Measurements from ENCODE around the gene RLN3. TPM values are rescaled to one million over a fixed set of nuclear protein-coding genes. Genes with fewer than 3 reads are reported as not detected.
A peak's percentile ranks its signal among the peaks of the same experiment; 100 is the strongest.

The RLN3 gene
- total and polyA plus RNA-seq, 9 of the 15 experiments (the other 6 are each of a cell fraction or from before 2014, with no cell fraction given), result 0.31 to 1.2 (median 0.71) TPM; not detected in 6

DNA sequence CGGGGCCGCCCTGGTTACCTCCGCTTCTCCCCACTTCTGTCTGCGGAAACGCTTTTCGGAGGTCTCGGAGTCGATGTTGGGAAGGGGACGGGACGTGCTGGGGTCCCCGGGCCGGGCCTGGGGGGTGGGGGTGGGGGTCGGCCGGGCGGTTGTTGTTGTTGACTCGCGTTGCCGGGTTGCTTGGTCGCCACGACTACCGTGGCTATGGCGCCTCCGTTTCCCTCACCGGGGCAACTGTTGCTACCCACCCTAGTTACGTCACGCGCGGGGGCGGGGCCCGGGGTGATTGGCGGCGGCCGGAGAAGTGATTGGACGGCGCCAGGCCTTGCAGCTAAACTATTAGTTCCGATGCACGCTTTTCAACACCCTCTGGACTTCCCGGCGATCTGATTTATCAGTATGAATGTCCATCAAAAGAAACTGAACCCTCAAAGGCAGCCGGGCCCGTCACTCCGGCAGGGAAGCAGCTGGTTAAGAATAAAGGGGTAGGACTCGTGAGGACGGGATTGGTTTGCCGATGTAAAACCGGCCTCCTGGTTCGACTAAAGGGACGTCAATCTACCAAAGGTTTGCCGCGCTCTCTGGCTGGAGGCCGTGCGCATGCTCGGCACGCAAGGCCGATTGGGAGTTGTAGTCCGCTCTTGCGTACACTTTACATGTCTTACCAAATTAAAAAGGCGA lies 21.7 kb upstream of the RLN3 start, which contains the start of gene RFX1 (continued):
- 0 out of 2 replicates have a peak, but pooled peaks have one; percentile 10 for TF ChIP-seq PHF8 (IDR thresholded peaks at IDR 0.05; ENCODE audit: borderline replicate concordance, low read length)
- TF ChIP-seq NCOR1 (IDR thresholded peaks at IDR 0.05), result no peak
- no peak for TF ChIP-seq SMAD3 (CRISPR knock-in tag; conservative IDR thresholded peaks at IDR 0.05)
- TF ChIP-seq NFRKB (IDR thresholded peaks at IDR 0.05; ENCODE audit: low read depth), result peak; percentile 70; the same call in 1 of the 2 replicates
- no peak for TF ChIP-seq BRD9 (IDR thresholded peaks at IDR 0.05; ENCODE audit: low read depth, partially characterized antibody)
- TF ChIP-seq, protein P1, sequence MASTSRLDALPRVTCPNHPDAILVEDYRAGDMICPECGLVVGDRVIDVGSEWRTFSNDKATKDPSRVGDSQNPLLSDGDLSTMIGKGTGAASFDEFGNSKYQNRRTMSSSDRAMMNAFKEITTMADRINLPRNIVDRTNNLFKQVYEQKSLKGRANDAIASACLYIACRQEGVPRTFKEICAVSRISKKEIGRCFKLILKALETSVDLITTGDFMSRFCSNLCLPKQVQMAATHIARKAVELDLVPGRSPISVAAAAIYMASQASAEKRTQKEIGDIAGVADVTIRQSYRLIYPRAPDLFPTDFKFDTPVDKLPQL (IDR thresholded peaks at IDR 0.05; ENCODE audit: extremely low read depth, insufficient read length), result no peak
- TF ChIP-seq, protein P2, sequence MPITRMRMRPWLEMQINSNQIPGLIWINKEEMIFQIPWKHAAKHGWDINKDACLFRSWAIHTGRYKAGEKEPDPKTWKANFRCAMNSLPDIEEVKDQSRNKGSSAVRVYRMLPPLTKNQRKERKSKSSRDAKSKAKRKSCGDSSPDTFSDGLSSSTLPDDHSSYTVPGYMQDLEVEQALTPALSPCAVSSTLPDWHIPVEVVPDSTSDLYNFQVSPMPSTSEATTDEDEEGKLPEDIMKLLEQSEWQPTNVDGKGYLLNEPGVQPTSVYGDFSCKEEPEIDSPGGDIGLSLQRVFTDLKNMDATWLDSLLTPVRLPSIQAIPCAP (CRISPR knock-in tag; IDR thresholded peaks at IDR 0.05; ENCODE audit: borderline replicate concordance), result no peak
- no peak for TF ChIP-seq CBX8 (IDR thresholded peaks at IDR 0.05; ENCODE audit: borderline replicate concordance, extremely low read depth, low read depth, low read length, poor library complexity, severe bottlenecking)
- no peak for TF ChIP-seq KDM2B (CRISPR knock-in tag; IDR thresholded peaks at IDR 0.05)
- TF ChIP-seq, protein P3, sequence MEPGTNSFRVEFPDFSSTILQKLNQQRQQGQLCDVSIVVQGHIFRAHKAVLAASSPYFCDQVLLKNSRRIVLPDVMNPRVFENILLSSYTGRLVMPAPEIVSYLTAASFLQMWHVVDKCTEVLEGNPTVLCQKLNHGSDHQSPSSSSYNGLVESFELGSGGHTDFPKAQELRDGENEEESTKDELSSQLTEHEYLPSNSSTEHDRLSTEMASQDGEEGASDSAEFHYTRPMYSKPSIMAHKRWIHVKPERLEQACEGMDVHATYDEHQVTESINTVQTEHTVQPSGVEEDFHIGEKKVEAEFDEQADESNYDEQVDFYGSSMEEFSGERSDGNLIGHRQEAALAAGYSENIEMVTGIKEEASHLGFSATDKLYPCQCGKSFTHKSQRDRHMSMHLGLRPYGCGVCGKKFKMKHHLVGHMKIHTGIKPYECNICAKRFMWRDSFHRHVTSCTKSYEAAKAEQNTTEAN (CRISPR knock-in tag; IDR thresholded peaks at IDR 0.05), result no peak
- TF ChIP-seq, protein P4, sequence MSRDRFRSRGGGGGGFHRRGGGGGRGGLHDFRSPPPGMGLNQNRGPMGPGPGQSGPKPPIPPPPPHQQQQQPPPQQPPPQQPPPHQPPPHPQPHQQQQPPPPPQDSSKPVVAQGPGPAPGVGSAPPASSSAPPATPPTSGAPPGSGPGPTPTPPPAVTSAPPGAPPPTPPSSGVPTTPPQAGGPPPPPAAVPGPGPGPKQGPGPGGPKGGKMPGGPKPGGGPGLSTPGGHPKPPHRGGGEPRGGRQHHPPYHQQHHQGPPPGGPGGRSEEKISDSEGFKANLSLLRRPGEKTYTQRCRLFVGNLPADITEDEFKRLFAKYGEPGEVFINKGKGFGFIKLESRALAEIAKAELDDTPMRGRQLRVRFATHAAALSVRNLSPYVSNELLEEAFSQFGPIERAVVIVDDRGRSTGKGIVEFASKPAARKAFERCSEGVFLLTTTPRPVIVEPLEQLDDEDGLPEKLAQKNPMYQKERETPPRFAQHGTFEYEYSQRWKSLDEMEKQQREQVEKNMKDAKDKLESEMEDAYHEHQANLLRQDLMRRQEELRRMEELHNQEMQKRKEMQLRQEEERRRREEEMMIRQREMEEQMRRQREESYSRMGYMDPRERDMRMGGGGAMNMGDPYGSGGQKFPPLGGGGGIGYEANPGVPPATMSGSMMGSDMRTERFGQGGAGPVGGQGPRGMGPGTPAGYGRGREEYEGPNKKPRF (IDR thresholded peaks at IDR 0.05; ENCODE audit: low read depth, low read length), result no peak
- TF ChIP-seq POLR2B (IDR thresholded peaks at IDR 0.05; ENCODE audit: low read depth, partially characterized antibody), result no peak
- no peak for TF ChIP-seq ZFPM2 (CRISPR knock-in tag; IDR thresholded peaks at IDR 0.05)
- TF ChIP-seq ZNF124 (CRISPR knock-in tag; IDR thresholded peaks at IDR 0.05), result no peak
- TF ChIP-seq ETV1 (tag; conservative IDR thresholded peaks at IDR 0.05; ENCODE audit: low read depth), result no peak
- TF ChIP-seq, protein P5, sequence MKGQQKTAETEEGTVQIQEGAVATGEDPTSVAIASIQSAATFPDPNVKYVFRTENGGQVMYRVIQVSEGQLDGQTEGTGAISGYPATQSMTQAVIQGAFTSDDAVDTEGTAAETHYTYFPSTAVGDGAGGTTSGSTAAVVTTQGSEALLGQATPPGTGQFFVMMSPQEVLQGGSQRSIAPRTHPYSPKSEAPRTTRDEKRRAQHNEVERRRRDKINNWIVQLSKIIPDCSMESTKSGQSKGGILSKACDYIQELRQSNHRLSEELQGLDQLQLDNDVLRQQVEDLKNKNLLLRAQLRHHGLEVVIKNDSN (CRISPR knock-in tag; IDR thresholded peaks at IDR 0.05), result peak; percentile 43; the same call in 1 of the 2 replicates
- TF ChIP-seq, protein P6, sequence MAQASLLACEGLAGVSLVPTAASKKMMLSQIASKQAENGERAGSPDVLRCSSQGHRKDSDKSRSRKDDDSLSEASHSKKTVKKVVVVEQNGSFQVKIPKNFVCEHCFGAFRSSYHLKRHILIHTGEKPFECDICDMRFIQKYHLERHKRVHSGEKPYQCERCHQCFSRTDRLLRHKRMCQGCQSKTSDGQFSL (CRISPR knock-in tag; IDR thresholded peaks at IDR 0.05), result no peak
- TF ChIP-seq, protein P6 (tag; IDR thresholded peaks at IDR 0.05), result no peak; a peak in 1 of 4 replicates
- TF ChIP-seq FOXP1 (CRISPR knock-in tag; IDR thresholded peaks at IDR 0.05), result no peak
- TF ChIP-seq ASH1L (IDR thresholded peaks at IDR 0.05; ENCODE audit: borderline replicate concordance, low read depth, partially characterized antibody), result peak; percentile 100
- peak; percentile 96 for TF ChIP-seq CREM (IDR thresholded peaks at IDR 0.05; ENCODE audit: low read depth)

Measured in K562 (cell line).